Tibial artery (tissue), 4 donors: ENCODE data around the gene MAMDC2.

Experiments used
- DNase-seq, 2 donors: peaks; one replicate each; pipeline ENCODE4 v3.0.0-alpha.2; 2019
- H3K27ac ChIP-seq, 2 donors: fragments of 200-600 bp; sonication (generic) in 1 of 2; 1 replicate in 1 of 2; 2 replicates in 1 of 2; pipeline ENCODE4 v1.5.1; 2018 to 2019; ENCODE audit warnings: mild to moderate bottlenecking in 1 of 2
- H3K27me3 ChIP-seq, 2 donors: fragments of 200-600 bp; sonication (generic) in 1 of 2; one replicate each; pipeline versions ENCODE4 v1.5.1 to v1.6.0; 2016 to 2019
- H3K36me3 ChIP-seq, 3 donors: fragments of 200-600 bp; sonication (generic) in 2 of 3; one replicate each; pipeline ENCODE4 v1.5.1; 2016 to 2019; ENCODE audit warnings: mild to moderate bottlenecking in 2 of 3
- H3K4me1 ChIP-seq, 4 donors: fragments of 200-600 bp; sonication (generic) in 2 of 4; 1 replicate in 3 of 4; 2 replicates in 1 of 4; pipeline ENCODE4 v1.5.1; 2016 to 2019
- H3K4me3 ChIP-seq, 2 donors: fragments of 200-600 bp; sonication (generic) in 1 of 2; 1 replicate in 1 of 2; 2 replicates in 1 of 2; pipeline ENCODE4 v1.5.1; 2018 to 2019; ENCODE audit warnings: mild to moderate bottlenecking in 2 of 2
- H3K9me3 ChIP-seq, 3 donors: fragments of 200-600 bp; sonication (generic) in 1 of 3; one replicate each; pipeline ENCODE4 v1.5.1; 2016 to 2019
- CTCF ChIP-seq, 2 experiments: fragments of 200-600 bp in 1 of 2; fragments of 450-650 bp in 1 of 2; IDR thresholded peaks; one replicate each; pipeline ENCODE4 v1.5.1; 2017 to 2019; ENCODE audit warnings: antibody characterized with exemption in 2 of 2, mild to moderate bottlenecking in 1 of 2, moderate library complexity in 1 of 2
- intact Hi-C: fragments of 100-400 bp; cut with DNase I; formaldehyde crosslinking; loops from one replicate; pipeline ENCODE4 v1.15.0; 2023; ENCODE audit warnings: low total_unique reads

The MAMDC2 gene

GRCh38 chr9:70085241-70085640, 41.6 kb downstream of the MAMDC2 start:
- no peaks in the 10 kb centered on the region for H3K36me3 ChIP-seq
- no peak for DNase-seq
- H3K4me3 ChIP-seq: no peak overlapping the region
- H3K27ac ChIP-seq: no peak overlapping the region
- no peaks in the 10 kb centered on the region for H3K9me3 ChIP-seq
- peaks cover 0 to 46% (median 15%) of the 10 kb centered on the region in 4 donors for H3K4me1 ChIP-seq
- intact Hi-C loops: no loop called here
- no peak for TF ChIP-seq CTCF (IDR thresholded peaks at IDR 0.05)
- H3K27me3 ChIP-seq: no peaks in the 10 kb centered on the region

GRCh38 chr9:70091103-70091502, 47.5 kb downstream of the MAMDC2 start:
- H3K27ac ChIP-seq: peak overlapping the region in 1 of 2 donors; percentile 8
- H3K4me1 ChIP-seq: peaks cover 0 to 42% (median 5%) of the 10 kb centered on the region in 4 donors
- no peaks in the 10 kb centered on the region for H3K9me3 ChIP-seq
- no peak overlapping the region for H3K4me3 ChIP-seq
- DNase-seq: no peak
- intact Hi-C loops: no loop called here
- TF ChIP-seq CTCF (IDR thresholded peaks at IDR 0.05): no peak
- no peaks in the 10 kb centered on the region for H3K36me3 ChIP-seq
- H3K27me3 ChIP-seq: no peaks in the 10 kb centered on the region

GRCh38 chr9:70091572-70091971, 47.9 kb downstream of the MAMDC2 start:
- Histone ChIP-seq H3K27ac (peak overlapping the region in 1 of 2 donors; percentile 8), H3K4me3 (no peak overlapping the region), H3K4me1 (peaks cover 0 to 37% (median 2%) of the 10 kb centered on the region in 4 donors), H3K9me3 (no peaks in the 10 kb centered on the region), H3K27me3 (no peaks in the 10 kb centered on the region), H3K36me3 (no peaks in the 10 kb centered on the region)
- TF ChIP-seq CTCF (IDR thresholded peaks at IDR 0.05): no peak
- intact Hi-C loops: no loop called here
- no peak for DNase-seq

- Histone ChIP-seq H3K27ac (no peak overlapping the region), H3K9me3 (no peaks in the 10 kb centered on the region), H3K36me3 (no peaks in the 10 kb centered on the region), H3K4me1 (peaks cover 0 to 31% (median 2%) of the 10 kb centered on the region in 4 donors), H3K4me3 (no peak overlapping the region), H3K27me3 (no peaks in the 10 kb centered on the region)
- intact Hi-C loops: no loop called here
- TF ChIP-seq CTCF (IDR thresholded peaks at IDR 0.05): no peak
- no peak for DNase-seq
Observed at GRCh38 chr9:70092190-70092589, 48.5 kb downstream of the MAMDC2 start.

- no peaks in the 10 kb centered on the region for H3K9me3 ChIP-seq
- DNase-seq: no peak
- intact Hi-C loops: no loop called here
- no peaks in the 10 kb centered on the region for H3K27me3 ChIP-seq
- no peaks in the 10 kb centered on the region for H3K36me3 ChIP-seq
- no peak overlapping the region for H3K27ac ChIP-seq
- H3K4me1 ChIP-seq: peaks cover 0 to 29% (median 2%) of the 10 kb centered on the region in 4 donors
- no peak overlapping the region for H3K4me3 ChIP-seq
- no peak for TF ChIP-seq CTCF (IDR thresholded peaks at IDR 0.05)
Observed at GRCh38 chr9:70093095-70093494, 49.4 kb downstream of the MAMDC2 start.

GRCh38 chr9:70093944-70094343, 50.3 kb downstream of the MAMDC2 start:
- intact Hi-C loops: no loop called here
- Histone ChIP-seq H3K4me3 (no peak overlapping the region), H3K4me1 (peaks cover 0 to 29% (median 2%) of the 10 kb centered on the region in 4 donors), H3K36me3 (no peaks in the 10 kb centered on the region), H3K9me3 (no peaks in the 10 kb centered on the region), H3K27me3 (no peaks in the 10 kb centered on the region), H3K27ac (no peak overlapping the region)
- TF ChIP-seq CTCF (IDR thresholded peaks at IDR 0.05): no peak
- no peak for DNase-seq
